ENCODE results near the gene MED9.

MED9 gene

DNA sequence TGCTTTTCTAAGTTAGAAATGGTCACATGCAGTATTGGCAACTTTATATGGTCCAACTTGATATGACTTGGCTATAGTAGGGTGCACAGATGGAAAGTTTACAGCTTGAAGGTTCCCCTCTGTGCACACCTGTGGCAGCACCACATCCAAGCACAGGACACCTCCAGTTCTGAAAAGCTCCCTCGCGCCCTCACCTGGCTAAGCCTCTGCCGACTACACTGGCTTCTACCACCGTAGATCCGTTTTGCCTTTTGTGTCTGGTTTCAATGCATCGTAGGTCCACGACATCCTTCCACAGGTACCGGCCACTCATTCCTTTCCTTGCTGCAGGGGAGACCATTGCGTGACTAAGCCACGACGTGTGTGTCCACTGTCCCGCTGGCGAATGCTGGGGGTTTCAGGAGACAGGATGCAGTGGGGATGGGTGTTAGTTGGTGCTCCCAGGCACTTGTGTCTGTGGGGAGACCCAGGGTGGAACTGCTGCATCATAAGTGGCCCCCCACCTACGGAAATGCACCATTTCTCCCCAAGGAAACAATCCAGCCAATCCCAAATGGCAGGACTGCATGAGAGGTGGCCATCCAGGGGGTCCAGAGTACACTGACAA, 24.3 kb downstream of the MED9 start:
- DNase-seq (ENCODE audit: extremely low read depth, low read depth): no peak
- TF ChIP-seq, protein P1, sequence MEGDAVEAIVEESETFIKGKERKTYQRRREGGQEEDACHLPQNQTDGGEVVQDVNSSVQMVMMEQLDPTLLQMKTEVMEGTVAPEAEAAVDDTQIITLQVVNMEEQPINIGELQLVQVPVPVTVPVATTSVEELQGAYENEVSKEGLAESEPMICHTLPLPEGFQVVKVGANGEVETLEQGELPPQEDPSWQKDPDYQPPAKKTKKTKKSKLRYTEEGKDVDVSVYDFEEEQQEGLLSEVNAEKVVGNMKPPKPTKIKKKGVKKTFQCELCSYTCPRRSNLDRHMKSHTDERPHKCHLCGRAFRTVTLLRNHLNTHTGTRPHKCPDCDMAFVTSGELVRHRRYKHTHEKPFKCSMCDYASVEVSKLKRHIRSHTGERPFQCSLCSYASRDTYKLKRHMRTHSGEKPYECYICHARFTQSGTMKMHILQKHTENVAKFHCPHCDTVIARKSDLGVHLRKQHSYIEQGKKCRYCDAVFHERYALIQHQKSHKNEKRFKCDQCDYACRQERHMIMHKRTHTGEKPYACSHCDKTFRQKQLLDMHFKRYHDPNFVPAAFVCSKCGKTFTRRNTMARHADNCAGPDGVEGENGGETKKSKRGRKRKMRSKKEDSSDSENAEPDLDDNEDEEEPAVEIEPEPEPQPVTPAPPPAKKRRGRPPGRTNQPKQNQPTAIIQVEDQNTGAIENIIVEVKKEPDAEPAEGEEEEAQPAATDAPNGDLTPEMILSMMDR (IDR thresholded peaks at IDR 0.05; ENCODE audit: low read depth, low read length, missing control alignments): no peak
- H3K4me3 ChIP-seq (replicated peaks; ENCODE audit: low read depth, low read length): no peak overlapping the region

DNA sequence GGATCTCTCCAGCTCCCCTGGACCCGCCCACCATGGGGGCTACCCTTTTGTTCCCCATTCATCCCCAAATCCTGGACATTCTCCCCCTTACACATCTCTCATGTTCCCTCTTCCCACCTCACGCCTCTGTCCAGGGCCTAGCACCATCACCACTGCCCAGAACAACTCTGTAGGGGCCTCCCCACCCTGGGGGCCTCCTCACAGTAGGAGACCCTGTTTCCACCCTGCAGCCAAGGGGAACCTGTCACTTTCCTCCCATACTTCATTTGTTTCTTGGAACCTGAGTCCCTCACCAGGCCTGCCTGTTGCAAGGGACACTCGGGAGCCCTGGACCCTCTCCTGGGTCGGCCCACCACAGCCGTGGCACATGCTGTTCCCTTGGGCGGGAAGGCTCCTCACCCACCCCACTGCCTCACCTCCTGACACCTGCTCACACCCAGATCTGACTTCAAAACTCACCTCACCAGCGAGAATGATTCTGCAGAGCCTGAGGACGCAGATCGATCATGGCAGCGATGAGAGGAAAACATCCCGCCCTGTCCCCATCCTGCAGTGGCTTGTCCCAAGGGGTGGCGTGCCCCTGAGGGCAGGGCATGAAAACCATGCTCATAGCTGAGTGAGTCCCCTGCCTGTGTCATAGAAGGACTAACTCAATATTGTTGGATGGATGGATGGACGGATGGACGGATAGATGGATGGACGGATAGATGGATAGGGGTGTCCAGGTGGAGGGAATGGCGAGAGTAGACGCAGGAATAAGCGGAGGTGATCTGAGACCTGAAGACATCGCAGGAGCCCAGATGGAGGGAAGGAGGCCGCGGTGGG, 26.2 kb downstream of the MED9 start:
- TF ChIP-seq, protein P1 (IDR thresholded peaks at IDR 0.05; ENCODE audit: low read depth, low read length, missing control alignments): no peak
- H3K4me3 ChIP-seq (replicated peaks; ENCODE audit: low read depth, low read length): no peak overlapping the region
- DNase-seq (ENCODE audit: extremely low read depth, low read depth): no peak

DNA sequence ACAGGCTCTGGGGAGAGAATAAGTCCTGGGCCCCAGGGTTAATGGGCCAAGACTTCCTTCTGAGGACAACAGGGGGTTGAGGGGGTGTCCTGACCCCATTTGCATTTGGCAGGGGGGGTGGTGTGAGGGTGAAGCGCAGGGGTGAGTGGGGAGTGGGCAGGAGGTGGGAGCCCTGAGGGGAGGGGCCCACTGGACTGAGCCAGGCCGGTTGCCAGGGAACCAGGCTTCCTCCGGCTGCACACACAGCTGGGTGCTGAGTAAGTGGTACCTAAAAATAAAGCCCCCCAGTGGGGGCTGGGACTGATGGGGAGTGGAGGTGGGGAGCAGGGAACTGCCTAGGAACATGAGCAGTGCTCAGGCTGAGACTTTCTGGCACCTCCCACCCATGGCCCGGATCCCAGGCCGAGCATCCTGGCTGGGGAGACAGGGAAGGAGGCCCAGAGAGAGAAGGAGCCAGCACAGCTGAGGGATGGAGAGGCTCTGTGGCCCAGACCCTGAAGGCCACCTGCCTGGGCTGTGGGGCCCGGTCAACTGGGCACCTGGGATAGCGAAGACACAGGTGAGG, 26.8 kb downstream of the MED9 start:
- no peak for DNase-seq (ENCODE audit: extremely low read depth, low read depth)
- TF ChIP-seq, protein P1 (IDR thresholded peaks at IDR 0.05; ENCODE audit: low read depth, low read length, missing control alignments): no peak
- H3K4me3 ChIP-seq (replicated peaks; ENCODE audit: low read depth, low read length): no peak overlapping the region

DNA sequence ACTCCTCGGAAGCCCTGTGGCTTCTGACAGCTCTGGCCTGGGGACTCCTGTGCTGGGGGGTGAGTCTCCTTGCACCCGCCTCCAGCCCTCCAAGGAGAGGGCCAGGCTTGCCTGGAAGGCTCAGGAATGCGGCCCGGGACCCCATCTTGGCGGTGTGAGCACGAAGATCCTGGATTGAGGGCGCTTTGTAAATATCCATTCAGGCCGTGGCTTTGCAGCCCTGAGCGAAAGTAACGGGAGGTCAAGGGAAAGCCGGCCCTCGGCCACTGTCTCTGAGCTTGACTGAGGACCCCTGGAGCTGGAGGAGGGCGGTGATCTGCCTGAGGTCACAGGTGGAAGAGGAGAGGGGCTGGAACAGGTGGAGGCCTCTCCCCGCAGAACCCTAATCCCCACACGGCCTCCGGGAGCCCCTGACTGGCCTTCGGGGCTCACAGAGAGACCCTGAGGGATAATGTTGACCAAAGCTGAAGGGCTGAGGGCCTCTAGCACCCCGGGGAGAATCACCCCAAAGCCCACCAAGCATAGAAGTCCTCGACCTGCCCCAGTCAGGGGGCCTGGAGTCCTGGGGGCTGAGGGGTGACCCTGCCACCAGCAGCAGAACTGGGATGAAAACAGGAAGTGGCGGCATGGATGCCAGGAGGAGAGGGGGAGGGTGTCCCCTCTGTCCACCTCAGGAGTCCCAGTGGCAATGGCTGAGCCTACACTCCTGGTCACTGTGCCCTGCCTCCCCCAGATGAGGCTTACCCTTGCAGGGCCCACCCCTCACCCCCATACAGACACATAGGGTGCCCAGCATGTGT, 27.7 kb downstream of the MED9 start:
- H3K4me3 ChIP-seq (replicated peaks; ENCODE audit: low read depth, low read length): no peak overlapping the region
- TF ChIP-seq, protein P1 (IDR thresholded peaks at IDR 0.05; ENCODE audit: low read depth, low read length, missing control alignments): no peak
- DNase-seq (ENCODE audit: extremely low read depth, low read depth): no peak

DNA sequence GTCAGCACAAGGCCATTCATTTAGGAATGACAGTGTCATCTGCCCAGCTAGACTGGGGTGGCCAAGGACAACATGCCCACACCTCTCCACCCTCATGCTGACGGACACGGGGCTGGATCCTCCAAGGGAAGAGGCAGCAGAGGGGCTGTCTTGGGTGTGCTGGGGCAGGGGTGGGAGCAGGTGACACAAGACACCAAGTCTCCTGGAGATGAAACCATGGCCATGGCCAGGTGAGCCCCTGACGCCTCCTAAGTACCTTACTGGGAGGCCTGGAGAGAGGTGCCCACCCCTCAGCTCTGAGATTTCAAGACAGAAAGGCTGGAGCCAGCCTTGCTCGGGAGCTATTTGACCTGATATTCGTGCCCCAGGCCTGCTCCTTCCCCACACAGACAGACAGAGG, 28.4 kb downstream of the MED9 start:
- no peak overlapping the region for H3K4me3 ChIP-seq (replicated peaks; ENCODE audit: low read depth, low read length)
- TF ChIP-seq, protein P1 (IDR thresholded peaks at IDR 0.05; ENCODE audit: low read depth, low read length, missing control alignments): no peak
- DNase-seq (ENCODE audit: extremely low read depth, low read depth): no peak

DNA sequence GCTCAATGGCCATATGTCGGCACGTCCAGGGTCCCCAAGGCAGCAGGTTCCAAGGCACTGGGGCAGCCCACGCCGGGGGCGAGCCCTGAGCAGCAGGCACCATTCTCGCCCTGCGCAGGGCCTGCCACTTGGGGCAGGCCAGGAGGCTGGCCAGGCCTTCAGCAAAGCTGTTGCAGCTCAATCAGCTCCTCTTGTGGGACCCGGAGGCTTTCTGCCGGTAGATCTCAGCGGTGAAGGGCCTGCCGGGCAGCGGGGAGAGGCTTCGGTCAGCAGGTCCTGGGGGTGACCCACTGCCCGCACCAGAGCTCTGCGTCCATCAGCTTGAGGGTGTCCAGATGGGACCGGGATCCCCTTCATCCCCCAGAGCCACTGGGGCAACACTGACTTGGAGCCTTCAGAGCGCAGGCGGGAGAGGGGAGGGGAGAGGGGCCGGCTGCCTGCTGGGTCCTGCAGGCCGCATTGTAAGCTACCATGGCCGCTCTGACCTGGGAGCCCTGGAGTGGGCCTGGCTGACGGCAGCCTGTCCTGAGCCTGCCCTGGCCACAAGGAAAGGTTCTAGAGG, 28.9 kb downstream of the MED9 start:
- no peak overlapping the region for H3K4me3 ChIP-seq (replicated peaks; ENCODE audit: low read depth, low read length)
- TF ChIP-seq, protein P1 (IDR thresholded peaks at IDR 0.05; ENCODE audit: low read depth, low read length, missing control alignments): no peak
- DNase-seq (ENCODE audit: extremely low read depth, low read depth): no peak

Data from HFF-Myc (cell line).